GM04504 (cell line): ENCODE data around the gene GRK3.
"Not testable (repeated sequence)": the region's sequence is repeated elsewhere in the genome, so short reads cannot be mapped to it uniquely, and the experiment has no call there.

Experiments used
- DNase-seq: peaks from one replicate; pipeline ENCODE4 v3.0.0-alpha.2; 2012; ENCODE audit warnings: low read depth

The GRK3 gene

DNA sequence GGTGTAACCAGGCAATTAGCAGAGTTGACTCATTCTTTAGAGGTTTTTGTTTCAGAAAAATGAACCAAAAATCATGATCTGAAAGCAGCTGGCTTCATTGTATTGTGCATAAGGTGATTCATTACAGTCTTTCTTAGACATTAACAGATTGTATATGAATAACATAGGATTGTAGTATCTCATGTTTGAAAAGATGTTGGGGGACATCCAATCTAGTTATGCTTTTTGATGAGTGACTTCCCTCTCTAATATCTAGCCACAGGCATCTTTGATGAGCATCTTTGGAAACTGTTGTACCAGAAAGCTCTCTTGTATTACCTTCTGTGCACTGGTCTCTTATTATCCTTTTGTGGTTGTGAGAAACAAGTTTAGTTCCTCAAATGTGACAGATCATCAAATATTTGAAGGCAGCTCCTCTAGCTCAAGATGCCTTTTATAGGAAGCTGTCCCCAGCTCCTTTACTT, 8.3 kb downstream of the GRK3 start:
- no peak for DNase-seq

DNA sequence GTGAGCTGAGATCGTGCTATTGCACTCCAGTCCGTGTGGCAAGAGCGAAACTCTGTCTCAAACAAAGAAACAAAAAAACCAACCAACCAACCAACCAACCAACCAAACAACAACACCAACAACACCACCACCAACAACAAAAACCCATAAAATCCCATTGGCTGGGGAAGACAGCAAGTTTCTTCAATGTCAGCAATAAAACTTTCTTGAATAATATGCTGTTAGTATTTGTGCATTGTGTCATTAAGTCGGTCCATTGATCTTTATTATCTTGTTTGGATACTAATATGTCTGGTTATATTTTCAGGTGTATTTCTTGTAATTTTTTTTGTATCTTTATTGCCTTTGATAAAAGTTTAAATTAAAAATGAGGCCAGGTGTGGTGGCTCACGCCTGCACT, 9.4 kb downstream of the GRK3 start:
- DNase-seq = no peak

- DNase-seq = no peak
Measured at GRCh38 chr22:25574736-25575135, 10.3 kb downstream of the GRK3 start.

- not testable (repeated sequence) for DNase-seq
Measured at GRCh38 chr22:25575674-25576392, 11.4 kb downstream of the GRK3 start.

DNA sequence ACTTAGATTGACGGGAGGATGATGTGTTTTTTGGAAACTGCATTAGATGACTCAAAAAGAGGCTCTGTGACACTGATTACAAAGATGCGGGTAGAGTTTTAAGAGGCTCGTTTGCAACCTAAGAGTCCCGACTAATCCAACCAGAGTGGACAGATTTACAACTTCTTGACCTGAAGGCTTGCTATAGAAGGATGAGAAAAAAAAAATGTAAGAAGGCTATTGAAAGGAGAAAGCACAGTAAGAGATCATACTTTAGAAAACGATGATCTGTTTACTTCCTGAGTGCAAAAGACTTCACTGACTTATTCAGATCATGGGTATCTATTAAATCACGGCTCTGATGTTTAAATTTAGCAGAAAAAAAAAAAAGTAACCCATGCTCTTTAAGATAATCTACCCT, 17.0 kb downstream of the GRK3 start:
- DNase-seq = not testable (repeated sequence)

DNA sequence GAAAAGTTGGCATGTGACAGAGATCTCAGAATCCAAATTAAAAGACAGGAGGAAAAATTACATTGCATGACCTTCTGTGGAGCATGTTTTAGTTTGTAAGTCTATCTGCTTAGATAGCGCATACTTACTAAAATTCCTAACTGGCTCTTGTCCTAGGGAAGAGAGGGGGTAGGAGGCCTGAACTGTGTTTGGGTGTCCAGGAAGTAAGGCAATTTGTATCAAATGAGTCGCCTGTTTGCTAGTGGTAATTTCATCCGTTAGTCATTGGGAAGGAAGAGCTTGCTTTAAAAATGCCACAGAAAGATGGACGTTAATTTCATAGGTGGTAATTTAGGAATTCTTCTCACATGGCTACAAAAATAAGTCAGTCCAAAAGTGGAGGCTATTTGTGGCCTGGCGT, 18.5 kb downstream of the GRK3 start:
- DNase-seq = peak; percentile 13

DNA sequence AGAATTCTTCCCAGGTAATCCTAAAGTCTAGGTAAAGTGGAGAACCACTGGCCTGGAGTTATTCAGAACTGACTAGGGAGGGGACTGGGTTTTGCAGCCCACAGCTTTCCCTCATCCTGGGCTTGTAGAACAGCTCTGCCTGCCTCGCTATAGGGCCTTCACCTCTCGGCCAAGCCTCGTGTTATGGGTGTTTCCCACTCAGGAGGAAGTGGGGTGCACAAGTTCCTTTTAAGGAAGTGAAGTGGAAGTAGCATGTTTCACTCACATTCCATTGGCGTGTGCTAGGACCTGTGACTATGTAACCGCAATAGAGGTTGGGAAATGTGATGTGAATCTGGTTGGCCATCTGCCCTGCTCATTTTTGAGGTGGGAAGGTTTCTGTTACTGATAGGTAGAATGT, 20.5 kb downstream of the GRK3 start:
- DNase-seq = not testable (repeated sequence)

DNA sequence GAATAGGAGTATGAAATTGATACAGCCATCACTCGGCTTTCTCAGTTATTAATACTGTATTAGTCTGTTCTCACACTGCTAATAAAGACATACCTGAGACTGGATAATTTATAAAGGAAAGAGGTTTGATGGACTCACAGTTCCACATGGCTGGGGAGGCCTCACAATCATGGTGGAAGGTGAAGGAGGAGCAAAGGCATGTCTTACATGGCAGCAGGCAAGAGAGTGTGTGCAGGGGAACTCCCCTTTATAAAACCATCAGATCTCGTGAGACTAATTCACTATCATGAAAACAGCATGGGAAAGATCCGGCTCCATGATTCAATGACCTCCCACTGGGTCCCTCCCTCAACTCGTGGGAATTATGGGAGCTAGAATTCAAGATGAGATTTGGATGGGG, 25.2 kb downstream of the GRK3 start:
- not testable (repeated sequence) for DNase-seq

GRCh38 chr22:25593323-25593722, 28.8 kb downstream of the GRK3 start:
- not testable (repeated sequence) for DNase-seq

- DNase-seq = no peak
Measured at GRCh38 chr22:25598609-25599008, 34.1 kb downstream of the GRK3 start.

DNA sequence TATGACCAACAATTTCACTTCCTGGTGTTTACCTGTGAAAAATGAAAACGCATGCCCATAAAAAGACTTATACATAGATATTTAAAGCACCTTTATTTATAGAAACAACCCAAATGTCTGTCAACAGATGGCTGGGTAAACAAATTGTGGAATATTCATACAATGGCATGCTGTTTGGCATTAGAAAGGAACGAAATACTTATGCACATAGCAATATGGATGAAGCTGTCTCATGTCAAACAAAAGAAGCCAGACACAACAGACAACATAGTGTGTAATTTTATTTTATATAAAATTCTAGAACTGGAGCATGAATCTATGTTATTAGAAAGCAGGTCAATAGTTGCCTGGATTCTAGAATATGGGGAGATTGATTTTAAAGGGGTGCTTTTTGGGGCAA, 38.0 kb downstream of the GRK3 start:
- DNase-seq = no peak

DNA sequence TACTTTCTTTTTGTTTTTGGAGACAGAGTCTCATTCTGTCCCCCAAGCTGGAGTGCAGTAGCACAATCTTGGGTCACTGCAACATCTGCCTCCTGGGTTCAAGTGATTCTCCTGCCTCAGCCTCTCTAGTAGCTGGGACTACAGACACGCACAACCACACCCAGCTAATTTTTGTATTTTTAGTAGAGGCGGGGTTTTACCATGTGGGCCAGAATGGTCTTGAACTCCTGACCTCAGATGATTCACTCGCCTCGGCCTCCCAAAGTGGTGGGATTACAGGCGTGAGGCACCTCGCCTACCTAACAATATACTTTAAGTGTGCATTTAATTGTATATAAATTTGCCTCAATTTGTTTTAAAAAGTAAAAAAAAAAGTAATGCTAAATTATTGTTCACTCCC, 38.4 kb downstream of the GRK3 start:
- DNase-seq = no peak

DNA sequence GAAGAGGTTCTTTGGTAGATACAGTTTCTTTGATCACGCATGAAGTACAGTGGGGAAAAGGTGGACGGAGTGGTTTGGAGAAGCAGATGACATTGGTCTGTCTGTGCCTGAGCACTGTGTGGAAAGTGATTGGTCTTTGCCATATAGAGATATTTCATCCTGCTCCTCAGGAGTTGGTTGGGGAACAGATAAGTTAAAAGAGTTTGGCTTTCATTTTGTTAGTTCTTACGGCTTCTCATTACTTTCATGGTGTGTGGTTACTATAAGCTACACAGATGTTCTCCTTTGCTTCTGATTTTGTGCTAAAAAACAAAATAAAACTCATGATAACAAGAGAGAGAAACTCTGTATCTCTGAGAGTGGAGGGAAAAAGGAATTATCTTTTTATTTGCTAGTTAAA, 40.7 kb downstream of the GRK3 start:
- not testable (repeated sequence) for DNase-seq

DNA sequence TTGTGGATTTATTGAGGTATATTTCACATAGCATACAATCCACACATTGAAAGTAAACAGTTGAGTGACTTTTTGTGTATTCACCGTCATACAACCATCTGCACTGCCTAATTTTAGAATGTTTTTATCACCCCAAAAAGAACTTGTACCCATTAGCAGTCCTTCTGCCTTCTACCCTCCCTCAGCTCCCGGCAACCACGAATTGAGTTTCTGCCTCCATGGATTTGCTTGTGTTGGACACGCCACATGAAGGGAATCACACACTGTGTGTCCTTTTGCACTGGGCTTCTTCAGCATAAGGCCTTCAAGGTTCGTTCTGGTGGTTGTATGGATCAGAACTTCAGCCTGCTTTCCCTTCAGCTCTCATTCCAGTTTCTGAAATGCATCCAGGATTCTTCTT, 41.1 kb downstream of the GRK3 start:
- not testable (repeated sequence) for DNase-seq

- not testable (repeated sequence) for DNase-seq
Measured at GRCh38 chr22:25611284-25611683, 46.8 kb downstream of the GRK3 start.

- DNase-seq = not testable (repeated sequence)
Measured at GRCh38 chr22:25613131-25613530, 48.7 kb downstream of the GRK3 start.

DNA sequence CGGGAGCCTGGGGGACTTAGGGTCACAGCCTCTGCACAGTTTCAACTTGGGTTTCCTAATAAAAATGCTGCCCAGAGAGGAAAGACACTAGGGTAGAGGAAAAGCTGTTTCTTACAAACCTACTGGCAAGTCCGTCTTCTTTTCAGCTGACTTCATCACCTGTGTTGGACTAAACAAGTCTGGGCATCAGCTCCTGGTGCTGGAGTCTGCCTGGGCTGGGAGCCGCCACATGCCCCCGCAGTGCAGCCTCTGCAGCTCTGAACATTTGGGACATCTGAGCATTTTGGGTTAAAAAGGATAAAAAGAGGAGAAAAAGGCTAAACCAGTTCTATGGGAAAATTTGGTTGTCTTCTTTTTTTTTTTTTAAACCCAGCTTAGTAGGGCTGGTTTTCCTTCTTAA, 49.1 kb downstream of the GRK3 start:
- DNase-seq = not testable (repeated sequence)

GRCh38 chr22:25614791-25615190, 50.3 kb downstream of the GRK3 start:
- DNase-seq = not testable (repeated sequence)

DNA sequence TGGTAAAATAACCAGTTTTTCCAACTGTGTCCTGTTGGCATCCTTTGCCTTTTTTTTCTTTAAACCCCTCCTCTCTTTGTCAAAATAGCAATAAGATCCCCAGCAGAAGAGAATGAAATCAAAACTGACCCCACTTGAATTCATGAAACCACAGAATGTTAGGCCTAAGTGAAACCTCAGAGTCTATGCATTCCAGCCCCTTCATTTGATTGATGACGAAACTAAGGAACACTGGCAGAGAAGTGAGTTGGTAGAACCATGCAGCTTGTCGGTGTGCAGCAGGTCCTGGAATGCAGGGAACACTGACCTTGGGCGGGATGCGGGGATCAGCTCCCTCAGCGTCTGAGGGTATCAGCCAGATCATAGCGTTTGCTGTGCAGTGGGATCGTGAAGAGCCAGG, 57.5 kb downstream of the GRK3 start:
- DNase-seq = no peak

DNA sequence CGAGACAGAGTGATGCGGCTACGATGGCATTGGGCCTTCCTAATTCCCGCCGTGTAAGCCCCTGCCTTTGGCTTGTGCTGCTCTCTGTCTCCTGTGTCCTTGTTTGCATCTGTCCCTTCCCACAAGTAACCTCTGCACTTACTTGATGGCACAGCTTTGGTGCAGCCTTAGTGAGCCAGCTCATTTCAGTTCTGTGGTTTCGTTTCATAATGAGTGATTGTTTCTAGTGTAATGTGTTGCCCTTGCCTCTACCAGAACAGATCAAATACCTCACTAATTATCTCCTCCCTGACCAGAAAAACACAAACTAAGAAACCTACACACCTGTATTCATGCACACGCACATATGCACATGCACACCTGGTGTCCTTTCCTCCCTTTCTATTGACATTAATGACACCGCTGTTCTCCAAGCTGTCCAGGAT, 58.8 kb downstream of the GRK3 start:
- no peak for DNase-seq

- no peak for DNase-seq
Measured at GRCh38 chr22:25623851-25624250, 59.4 kb downstream of the GRK3 start.

GRCh38 chr22:25624476-25624875, 60.0 kb downstream of the GRK3 start:
- DNase-seq = no peak

GRCh38 chr22:25625747-25626623, 61.5 kb downstream of the GRK3 start:
- DNase-seq = not testable (repeated sequence)
